GM10266 (cell line): Measurements from ENCODE around the gene TSFM.

Experiments
- DNase-seq: peaks from one replicate; pipeline ENCODE4 v3.0.0; 2012; ENCODE audit errors: extremely low spot score
- CTCF ChIP-seq: IDR thresholded peaks from 2 replicates; pipeline ENCODE4 v1.5.1; 2012; ENCODE audit warnings: mild to moderate bottlenecking, low read depth; ENCODE audit not compliant: control insufficient read depth, insufficient read depth; ENCODE audit errors: missing control alignments

Gene TSFM

GRCh38 chr12:57782243-57782607, 362 bp upstream of the TSFM start:
- no peak for DNase-seq
- TF ChIP-seq CTCF, result no peak

GRCh38 chr12:57783466-57783801, 847 bp downstream of the TSFM start:
- DNase-seq, result no peak
- no peak for TF ChIP-seq CTCF

GRCh38 chr12:57783861-57784260, 1.3 kb downstream of the TSFM start:
- no peak for DNase-seq
- no peak for TF ChIP-seq CTCF

GRCh38 chr12:57793920-57794319, 11.3 kb downstream of the TSFM start:
- no peak for DNase-seq
- TF ChIP-seq CTCF, result no peak

GRCh38 chr12:57795354-57795753, 12.8 kb downstream of the TSFM start:
- no peak for TF ChIP-seq CTCF
- DNase-seq, result no peak

GRCh38 chr12:57796996-57797395, 14.4 kb downstream of the TSFM start:
- DNase-seq, result no peak
- no peak for TF ChIP-seq CTCF

- TF ChIP-seq CTCF, result no peak
- DNase-seq, result no peak
Measured at GRCh38 chr12:57797933-57798332, 15.3 kb downstream of the TSFM start.
